Neural cell (in vitro differentiated cells): Measurements from ENCODE around the gene S1PR3. TPM values are rescaled to one million over a fixed set of nuclear protein-coding genes. Genes with fewer than 3 reads are reported as not detected.

ENCODE experiments used
- H2AFZ ChIP-seq: fragments of 200-600, 300-800 bp; sonication (generic), shearing (Covaris generic); 2 replicates; pipeline ENCODE4 v1.6.0; 2014; ENCODE audit warnings: low read depth, mild to moderate bottlenecking, antibody characterized with exemption, low read length, moderate library complexity
- H3F3A ChIP-seq: fragments of 200-600 bp; shearing (Covaris generic); 2 replicates; pipeline ENCODE4 v1.6.1; 2016; ENCODE audit warnings: mild to moderate bottlenecking, moderate library complexity, mixed read lengths, antibody characterized with exemption, low read length; ENCODE audit not compliant: insufficient read depth, poor library complexity, severe bottlenecking
- H3K27ac ChIP-seq: fragments of 200-600, 300-800 bp; sonication (generic), shearing (Covaris generic); 2 replicates; pipeline ENCODE4 v1.5.1; 2014; ENCODE audit warnings: mild to moderate bottlenecking, low read length, moderate library complexity
- H3K27me3 ChIP-seq: fragments of 300-800, 200-600 bp; sonication (generic), shearing (Covaris generic); 2 replicates; pipeline ENCODE4 v1.6.0; 2014; ENCODE audit warnings: mild to moderate bottlenecking, low read depth, low read length, moderate library complexity; ENCODE audit not compliant: insufficient read depth
- H3K36me3 ChIP-seq: fragments of 300-800, 200-600 bp; sonication (generic), shearing (Covaris generic); 2 replicates; pipeline ENCODE4 v1.5.1; 2014; ENCODE audit warnings: mild to moderate bottlenecking, antibody characterized with exemption, low read length, moderate library complexity; ENCODE audit not compliant: insufficient read depth
- H3K4me2 ChIP-seq: fragments of 300-800, 200-600 bp; sonication (generic), shearing (Covaris generic); 2 replicates; pipeline ENCODE4 v1.6.0; 2014; ENCODE audit warnings: mild to moderate bottlenecking, low read length
- H3K4me3 ChIP-seq: fragments of 300-800, 200-600 bp; sonication (generic), shearing (Covaris generic); 2 replicates; pipeline ENCODE4 v1.5.1; 2014; ENCODE audit warnings: mild to moderate bottlenecking, low read length, moderate library complexity
- H3K79me2 ChIP-seq: fragments of 200-600 bp; shearing (Covaris generic); replicated peaks from 2 replicates; pipeline ENCODE4 v1.6.0; 2014; ENCODE audit warnings: mild to moderate bottlenecking, low read length, moderate library complexity; ENCODE audit not compliant: insufficient read depth
- H3K9ac ChIP-seq: fragments of 300-800, 200-600 bp; sonication (generic), shearing (Covaris generic); 2 replicates; pipeline ENCODE4 v1.6.1; 2016; ENCODE audit warnings: mild to moderate bottlenecking, low read length, mixed read lengths
- H3K9me2 ChIP-seq: fragments of 200-600 bp; shearing (Covaris generic); 2 replicates; pipeline ENCODE4 v1.6.1; 2016; ENCODE audit warnings: mild to moderate bottlenecking, low read length, mixed read lengths; ENCODE audit not compliant: insufficient read depth
- H3K9me3 ChIP-seq: fragments of 200-600, 300-800 bp; sonication (generic), shearing (Covaris generic); 2 replicates; pipeline ENCODE4 v1.6.1; 2016; ENCODE audit warnings: mild to moderate bottlenecking, mixed run types, low read length, moderate library complexity, mixed read lengths
- H4K20me1 ChIP-seq: fragments of 200-600 bp; shearing (Covaris generic); 2 replicates; pipeline ENCODE4 v1.6.1; 2016; ENCODE audit warnings: mild to moderate bottlenecking, mixed run types; ENCODE audit not compliant: insufficient read depth
- EP300 ChIP-seq: fragments of 450-650 bp; conservative IDR thresholded peaks from 2 replicates; pipeline ENCODE4 v1.6.1; 2014; ENCODE audit warnings: antibody characterized with exemption, mild to moderate bottlenecking, moderate library complexity; ENCODE audit not compliant: poor library complexity, severe bottlenecking
- EZH2 ChIP-seq: fragments of 200-600, 300-800 bp; shearing (Covaris generic), sonication (generic); IDR thresholded peaks from 2 replicates; pipeline ENCODE4 v1.6.1; 2014; ENCODE audit warnings: antibody characterized with exemption, low read length, borderline replicate concordance, mild to moderate bottlenecking; ENCODE audit not compliant: insufficient read depth, poor library complexity, severe bottlenecking
- MXI1 ChIP-seq: fragments of 450-650 bp; conservative IDR thresholded peaks from 2 replicates; pipeline ENCODE4 v1.6.1; 2014; ENCODE audit warnings: antibody characterized with exemption, mild to moderate bottlenecking; ENCODE audit not compliant: poor library complexity, severe bottlenecking
- POLR2AphosphoS5 ChIP-seq: IDR thresholded peaks from 2 replicates; pipeline ENCODE4 v1.6.1; 2012
- RAD21 ChIP-seq: fragments of 450-650 bp; conservative IDR thresholded peaks from 2 replicates; pipeline ENCODE4 v1.6.1; 2014; ENCODE audit warnings: antibody characterized with exemption, mild to moderate bottlenecking, moderate library complexity
- SMC3 ChIP-seq: fragments of 450-650 bp; conservative IDR thresholded peaks from 2 replicates; pipeline ENCODE4 v1.6.1; 2014; ENCODE audit warnings: antibody characterized with exemption, mild to moderate bottlenecking, moderate library complexity; ENCODE audit not compliant: poor library complexity
- TAF1 ChIP-seq: IDR thresholded peaks from 2 replicates; pipeline ENCODE4 v1.6.1; 2012; ENCODE audit warnings: low read depth
- polyA plus RNA-seq: library from polyadenylated mRNA; depleted of rRNA; stranded (reverse); fragments of >200 nt; gene quantifications from 2 replicates; pipeline ENCODE4 v1.2.3, GENCODE V29; 2014
- TF ChIP-seq, protein P1 (sequence below): fragments of 450-650 bp; IDR thresholded peaks from 2 replicates; pipeline ENCODE4 v1.5.1; 2014; ENCODE audit warnings: antibody characterized with exemption, mild to moderate bottlenecking, moderate library complexity; ENCODE audit not compliant: poor library complexity, severe bottlenecking
- TF ChIP-seq, protein P2 (sequence below): IDR thresholded peaks from 2 replicates; pipeline ENCODE4 v1.6.1; 2012; ENCODE audit warnings: borderline replicate concordance

S1PR3 gene
- polyA plus RNA-seq, 1 donor from 2014 or later, result 0.12 TPM

DNA sequence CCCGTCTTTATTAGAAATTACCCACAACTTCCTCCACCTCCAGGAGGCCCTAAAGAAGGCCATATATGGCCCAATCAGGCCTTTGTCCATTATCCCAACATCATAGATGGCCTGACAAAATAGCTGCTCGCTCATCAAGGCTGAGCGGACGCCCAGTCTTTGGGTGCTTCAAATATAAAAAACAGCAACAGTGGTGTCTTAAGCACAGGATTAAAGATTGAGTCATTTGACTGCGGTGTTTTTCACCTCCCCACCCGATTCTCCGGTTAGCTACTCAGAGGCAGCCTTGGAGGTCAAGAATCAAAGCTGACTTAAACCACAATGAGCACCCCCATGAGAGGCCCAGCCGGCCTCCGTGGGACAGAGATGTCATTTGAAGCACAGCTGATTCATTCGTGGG, 18.8 kb downstream of the S1PR3 start:
- H4K20me1 ChIP-seq, result no peaks in the 10 kb centered on the region
- H3K27me3 ChIP-seq, result no peaks in the 10 kb centered on the region
- H3K4me2 ChIP-seq, result no peak overlapping the region
- no peak overlapping the region for H2AFZ ChIP-seq
- no peak for TF ChIP-seq TAF1
- no peak for TF ChIP-seq RAD21
- TF ChIP-seq MXI1, result no peak
- TF ChIP-seq, protein P1, sequence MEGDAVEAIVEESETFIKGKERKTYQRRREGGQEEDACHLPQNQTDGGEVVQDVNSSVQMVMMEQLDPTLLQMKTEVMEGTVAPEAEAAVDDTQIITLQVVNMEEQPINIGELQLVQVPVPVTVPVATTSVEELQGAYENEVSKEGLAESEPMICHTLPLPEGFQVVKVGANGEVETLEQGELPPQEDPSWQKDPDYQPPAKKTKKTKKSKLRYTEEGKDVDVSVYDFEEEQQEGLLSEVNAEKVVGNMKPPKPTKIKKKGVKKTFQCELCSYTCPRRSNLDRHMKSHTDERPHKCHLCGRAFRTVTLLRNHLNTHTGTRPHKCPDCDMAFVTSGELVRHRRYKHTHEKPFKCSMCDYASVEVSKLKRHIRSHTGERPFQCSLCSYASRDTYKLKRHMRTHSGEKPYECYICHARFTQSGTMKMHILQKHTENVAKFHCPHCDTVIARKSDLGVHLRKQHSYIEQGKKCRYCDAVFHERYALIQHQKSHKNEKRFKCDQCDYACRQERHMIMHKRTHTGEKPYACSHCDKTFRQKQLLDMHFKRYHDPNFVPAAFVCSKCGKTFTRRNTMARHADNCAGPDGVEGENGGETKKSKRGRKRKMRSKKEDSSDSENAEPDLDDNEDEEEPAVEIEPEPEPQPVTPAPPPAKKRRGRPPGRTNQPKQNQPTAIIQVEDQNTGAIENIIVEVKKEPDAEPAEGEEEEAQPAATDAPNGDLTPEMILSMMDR, result no peak
- TF ChIP-seq SMC3, result no peak
- TF ChIP-seq, protein P2, sequence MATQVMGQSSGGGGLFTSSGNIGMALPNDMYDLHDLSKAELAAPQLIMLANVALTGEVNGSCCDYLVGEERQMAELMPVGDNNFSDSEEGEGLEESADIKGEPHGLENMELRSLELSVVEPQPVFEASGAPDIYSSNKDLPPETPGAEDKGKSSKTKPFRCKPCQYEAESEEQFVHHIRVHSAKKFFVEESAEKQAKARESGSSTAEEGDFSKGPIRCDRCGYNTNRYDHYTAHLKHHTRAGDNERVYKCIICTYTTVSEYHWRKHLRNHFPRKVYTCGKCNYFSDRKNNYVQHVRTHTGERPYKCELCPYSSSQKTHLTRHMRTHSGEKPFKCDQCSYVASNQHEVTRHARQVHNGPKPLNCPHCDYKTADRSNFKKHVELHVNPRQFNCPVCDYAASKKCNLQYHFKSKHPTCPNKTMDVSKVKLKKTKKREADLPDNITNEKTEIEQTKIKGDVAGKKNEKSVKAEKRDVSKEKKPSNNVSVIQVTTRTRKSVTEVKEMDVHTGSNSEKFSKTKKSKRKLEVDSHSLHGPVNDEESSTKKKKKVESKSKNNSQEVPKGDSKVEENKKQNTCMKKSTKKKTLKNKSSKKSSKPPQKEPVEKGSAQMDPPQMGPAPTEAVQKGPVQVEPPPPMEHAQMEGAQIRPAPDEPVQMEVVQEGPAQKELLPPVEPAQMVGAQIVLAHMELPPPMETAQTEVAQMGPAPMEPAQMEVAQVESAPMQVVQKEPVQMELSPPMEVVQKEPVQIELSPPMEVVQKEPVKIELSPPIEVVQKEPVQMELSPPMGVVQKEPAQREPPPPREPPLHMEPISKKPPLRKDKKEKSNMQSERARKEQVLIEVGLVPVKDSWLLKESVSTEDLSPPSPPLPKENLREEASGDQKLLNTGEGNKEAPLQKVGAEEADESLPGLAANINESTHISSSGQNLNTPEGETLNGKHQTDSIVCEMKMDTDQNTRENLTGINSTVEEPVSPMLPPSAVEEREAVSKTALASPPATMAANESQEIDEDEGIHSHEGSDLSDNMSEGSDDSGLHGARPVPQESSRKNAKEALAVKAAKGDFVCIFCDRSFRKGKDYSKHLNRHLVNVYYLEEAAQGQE, result no peak
- no peak for TF ChIP-seq EZH2
- no peak for TF ChIP-seq POLR2AphosphoS5
- no peak for TF ChIP-seq EP300
- no peak overlapping the region for H3K4me3 ChIP-seq
- no peaks in the 10 kb centered on the region for H3K9me3 ChIP-seq
- no peaks in the 10 kb centered on the region for H3K79me2 ChIP-seq
- H3K36me3 ChIP-seq, result no peaks in the 10 kb centered on the region
- no peaks in the 10 kb centered on the region for H3F3A ChIP-seq
- H3K9me2 ChIP-seq, result no peaks in the 10 kb centered on the region
- no peak overlapping the region for H3K9ac ChIP-seq
- H3K27ac ChIP-seq, result no peak overlapping the region

DNA sequence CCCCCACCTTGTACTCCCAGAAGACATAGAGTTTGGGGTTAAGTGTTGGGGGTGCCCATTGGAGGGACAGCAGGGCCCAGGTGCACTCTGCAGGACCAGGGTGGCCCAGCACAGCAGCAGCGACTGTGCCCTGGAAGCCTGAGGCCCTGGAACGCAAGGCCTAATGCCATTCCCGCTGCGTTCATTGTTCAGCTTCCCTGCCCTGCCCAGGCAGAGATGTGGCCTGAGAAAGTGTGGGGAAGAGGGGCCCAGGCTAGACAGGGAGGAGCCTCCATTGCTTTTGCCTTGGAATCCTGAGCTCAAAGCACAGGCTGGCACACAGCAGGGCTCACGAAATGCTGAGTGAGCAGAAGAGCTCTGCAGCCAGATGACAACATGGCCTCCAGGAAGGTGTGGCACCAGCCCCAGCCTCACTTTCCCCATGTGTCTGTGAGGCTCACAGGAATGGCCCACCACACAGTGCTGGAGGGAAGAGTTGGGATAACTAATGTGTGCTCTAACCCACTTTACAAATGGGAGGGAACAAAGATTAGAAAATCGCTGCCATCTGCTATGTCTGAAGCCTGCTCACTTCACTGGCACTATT, 19.4 kb downstream of the S1PR3 start:
- Histone ChIP-seq H4K20me1 (no peaks in the 10 kb centered on the region), H3K27me3 (no peaks in the 10 kb centered on the region), H3K9me3 (no peaks in the 10 kb centered on the region), H2AFZ (no peak overlapping the region), H3K27ac (no peak overlapping the region), H3K36me3 (no peaks in the 10 kb centered on the region), H3K9ac (no peak overlapping the region), H3K79me2 (no peaks in the 10 kb centered on the region), H3K4me2 (no peak overlapping the region), H3K4me3 (no peak overlapping the region), H3K9me2 (no peaks in the 10 kb centered on the region), H3F3A (no peaks in the 10 kb centered on the region)
- no peak for TF ChIP-seq EZH2
- TF ChIP-seq EP300, result no peak
- TF ChIP-seq MXI1, result no peak
- no peak for TF ChIP-seq POLR2AphosphoS5
- no peak for TF ChIP-seq SMC3
- no peak for TF ChIP-seq TAF1
- TF ChIP-seq, protein P2, result no peak
- TF ChIP-seq, protein P1, result no peak
- no peak for TF ChIP-seq RAD21
